Endometrial microvascular endothelial cells (primary cell): ENCODE results near the gene TPT1. TPM values are rescaled to one million over a fixed set of nuclear protein-coding genes. Genes with fewer than 3 reads are reported as not detected.

Experiments
- total RNA-seq: library from RNA; depleted of rRNA; stranded (reverse); fragments of >200 nt; gene quantifications from one replicate; pipeline ENCODE4 v1.2.3, GENCODE V29; 2015; ENCODE audit errors: inconsistent ontology term

TPT1 gene
- total RNA-seq, 1 donor from 2014 or later: 1,490 TPM

Other genes starting within 250 kb of the TPT1 start
- gene GTF2F2, start 220.7 kb downstream of the TPT1 start, total RNA-seq: 24.8 TPM
- not detected for gene KCTD4, start 140.1 kb downstream of the TPT1 start, total RNA-seq
- gene SLC25A30, start 77.2 kb upstream of the TPT1 start, total RNA-seq: 15.3 TPM
- 20.2 TPM for gene COG3, start 123.8 kb upstream of the TPT1 start, total RNA-seq